D721Med (cell line): ENCODE measurements around the gene SLC35B1.
"Not testable (repeated sequence)": the region's sequence is repeated elsewhere in the genome, so short reads cannot be mapped to it uniquely, and the experiment has no call there.

Source experiments
- DNase-seq: peaks from one replicate; pipeline ENCODE4 v3.0.0; 2011; ENCODE audit warnings: low spot score; ENCODE audit not compliant: insufficient read length
- FAIRE-seq: peaks from 2 replicates; lab custom pipeline; 2011; peaks lifted over from hg19 to GRCh38; lab: Jason Lieb, UNC
- CTCF ChIP-seq: IDR thresholded peaks from 2 replicates; pipeline ENCODE4 v1.5.1; 2012; ENCODE audit warnings: mild to moderate bottlenecking, control low read depth; ENCODE audit not compliant: insufficient read depth; ENCODE audit errors: missing control alignments

Gene SLC35B1

GRCh38 chr17:49725452-49726130 lies 17.8 kb upstream of the SLC35B1 start:
- DNase-seq, result no peak
- no peak for FAIRE-seq
- TF ChIP-seq CTCF, result no peak

- DNase-seq, FAIRE-seq: not testable (repeated sequence)
Observed at GRCh38 chr17:49724552-49724951, 16.8 kb upstream of the SLC35B1 start.

GRCh38 chr17:49723423-49723822 lies 15.7 kb upstream of the SLC35B1 start:
- no peak for FAIRE-seq
- TF ChIP-seq CTCF, result no peak
- DNase-seq, result no peak

GRCh38 chr17:49722066-49722465 lies 14.3 kb upstream of the SLC35B1 start:
- DNase-seq, result no peak
- no peak for FAIRE-seq
- TF ChIP-seq CTCF, result no peak

- DNase-seq (no peak), FAIRE-seq (no peak)
- TF ChIP-seq CTCF, result no peak
Observed at GRCh38 chr17:49717371-49717861, 9.7 kb upstream of the SLC35B1 start.

GRCh38 chr17:49716668-49717364 lies 9.1 kb upstream of the SLC35B1 start:
- DNase-seq (no peak), FAIRE-seq (no peak)
- no peak for TF ChIP-seq CTCF

GRCh38 chr17:49715717-49716279 lies 8.0 kb upstream of the SLC35B1 start:
- DNase-seq, result no peak
- no peak for FAIRE-seq
- no peak for TF ChIP-seq CTCF
